ENCODE measurements around the gene SCRN1. TPM values are rescaled to one million over a fixed set of nuclear protein-coding genes. Genes with fewer than 3 reads are reported as not detected.
"Not testable (repeated sequence)": the region's sequence is repeated elsewhere in the genome, so short reads cannot be mapped to it uniquely, and the experiment has no call there.

Gene SCRN1
- total RNA-seq, 2 donors from 2014 or later, result 110 to 112 TPM

GRCh38 chr7:29965030-29965429, 24.6 kb downstream of the SCRN1 start:
- no peak for TF ChIP-seq CTCF (conservative IDR thresholded peaks at IDR 0.05)
- Mint-ChIP-seq H3K4me3 (no peak overlapping the region), H3K4me1 (peaks cover 11% of the 10 kb centered on the region), H3K27ac (no peak overlapping the region), H3K36me3 (ENCODE audit: low read depth) (peaks cover 68% of the 10 kb centered on the region), H3K27me3 (ENCODE audit: insufficient read depth) (no peaks in the 10 kb centered on the region), H3K9me3 (peaks cover 3% of the 10 kb centered on the region)
- H3K4me3 ChIP-seq (ENCODE audit: low read length), result no peak overlapping the region
- H3K4me1 ChIP-seq (ENCODE audit: control insufficient read depth, insufficient read depth, low read length), result no peaks in the 10 kb centered on the region
- H3K27me3 ChIP-seq (ENCODE audit: control insufficient read depth, insufficient read depth, low read length, poor library complexity, severe bottlenecking), result no peaks in the 10 kb centered on the region
- H3K9ac ChIP-seq (ENCODE audit: extremely low read depth, low read length, poor library complexity, severe bottlenecking), result no peak overlapping the region
- DNase-seq, result no peak
- peaks cover 7% of the 10 kb centered on the region for H3K9me3 ChIP-seq (ENCODE audit: control insufficient read depth, low read length)
- H3K27ac ChIP-seq (ENCODE audit: low read depth, low read length), result no peak overlapping the region
- H3K36me3 ChIP-seq (ENCODE audit: control insufficient read depth, insufficient read depth, low read length), result peaks cover 66% of the 10 kb centered on the region
- WGBS, 2 experiments (ENCODE audit: insufficient coverage in 1 of 2, insufficient read length in 1 of 2), result 88 to 94% methylated on average over 3 of the region's 3 CpGs

GRCh38 chr7:29962035-29962434, 27.6 kb downstream of the SCRN1 start:
- peaks cover 3% of the 10 kb centered on the region for H3K9me3 Mint-ChIP-seq
- TF ChIP-seq CTCF (conservative IDR thresholded peaks at IDR 0.05), result no peak
- WGBS, 2 experiments (ENCODE audit: insufficient coverage in 1 of 2, insufficient read length in 1 of 2), result 94 to 96% methylated on average over 1 of the region's 1 CpG

GRCh38 chr7:29961611-29962010, 28.0 kb downstream of the SCRN1 start:
- not testable (repeated sequence) for H3K9me3 Mint-ChIP-seq; DNase-seq; H3K4me3 ChIP-seq (ENCODE audit: low read length); H3K9ac ChIP-seq (ENCODE audit: extremely low read depth, low read length, poor library complexity, severe bottlenecking); H3K4me1 ChIP-seq (ENCODE audit: control insufficient read depth, insufficient read depth, low read length); H3K4me3 Mint-ChIP-seq; H3K9me3 ChIP-seq (ENCODE audit: control insufficient read depth, low read length); H3K27ac ChIP-seq (ENCODE audit: low read depth, low read length); H3K27me3 Mint-ChIP-seq (ENCODE audit: insufficient read depth); H3K27ac Mint-ChIP-seq; H3K27me3 ChIP-seq (ENCODE audit: control insufficient read depth, insufficient read depth, low read length, poor library complexity, severe bottlenecking)
- Mint-ChIP-seq H3K36me3 (ENCODE audit: low read depth) (peaks cover 52% of the 10 kb centered on the region), H3K4me1 (peaks cover 32% of the 10 kb centered on the region)
- H3K36me3 ChIP-seq (ENCODE audit: control insufficient read depth, insufficient read depth, low read length), result peaks cover 64% of the 10 kb centered on the region
- WGBS, 2 experiments (ENCODE audit: insufficient coverage in 1 of 2, insufficient read length in 1 of 2), result 90 to 98% methylated on average over 2 to 16 of the region's 19 CpGs

More at GRCh38 chr7:29962035-29962434, 27.6 kb downstream of the SCRN1 start:
- Mint-ChIP-seq H3K4me1 (peaks cover 29% of the 10 kb centered on the region), H3K27me3 (ENCODE audit: insufficient read depth) (no peaks in the 10 kb centered on the region), H3K4me3 (no peak overlapping the region), H3K36me3 (ENCODE audit: low read depth) (peaks cover 56% of the 10 kb centered on the region), H3K27ac (no peak overlapping the region)
- Histone ChIP-seq H3K36me3 (ENCODE audit: control insufficient read depth, insufficient read depth, low read length) (peaks cover 68% of the 10 kb centered on the region), H3K4me1 (ENCODE audit: control insufficient read depth, insufficient read depth, low read length) (no peaks in the 10 kb centered on the region), H3K9me3 (ENCODE audit: control insufficient read depth, low read length) (no peaks in the 10 kb centered on the region), H3K27ac (ENCODE audit: low read depth, low read length) (no peak overlapping the region), H3K27me3 (ENCODE audit: control insufficient read depth, insufficient read depth, low read length, poor library complexity, severe bottlenecking) (no peaks in the 10 kb centered on the region), H3K4me3 (ENCODE audit: low read length) (no peak overlapping the region), H3K9ac (ENCODE audit: extremely low read depth, low read length, poor library complexity, severe bottlenecking) (no peak overlapping the region)
- DNase-seq, result no peak

Measured in endodermal cell (in vitro differentiated cells).